ENCODE results near the gene B4GAT1.
"Not testable (repeated sequence)": the region's sequence is repeated elsewhere in the genome, so short reads cannot be mapped to it uniquely, and the experiment has no call there.

- TF ChIP-seq CTCF (conservative IDR thresholded peaks at IDR 0.05); EZH2 (IDR thresholded peaks at IDR 0.05; ENCODE audit: low read depth): not testable (repeated sequence)
These were observed 36.5 kb downstream of the B4GAT1 start for GRCh38 chr11:66310803-66311440.
